H1 (cell line): ENCODE measurements around the gene DDX59. TPM values are rescaled to one million over a fixed set of nuclear protein-coding genes. Genes with fewer than 3 reads are reported as not detected.

Experiments
- ATF2 ChIP-seq: IDR thresholded peaks from 2 replicates; pipeline ENCODE4 v1.6.1; 2012; ENCODE audit warnings: low read length, inconsistent platforms
- ATF3 ChIP-seq: IDR thresholded peaks from 2 replicates; pipeline ENCODE4 v1.6.1; 2011; ENCODE audit warnings: low read depth, mild to moderate bottlenecking, low read length; ENCODE audit not compliant: insufficient read depth
- SIX5 ChIP-seq: IDR thresholded peaks from 2 replicates; pipeline ENCODE4 v1.6.1; 2011; ENCODE audit warnings: mild to moderate bottlenecking, low read depth, low read length
- SP4 ChIP-seq: IDR thresholded peaks from 2 replicates; pipeline ENCODE4 v1.6.1; 2012; ENCODE audit warnings: low read length, inconsistent platforms
- polyA plus RNA-seq, 7 experiments: library from polyadenylated mRNA; depleted of rRNA in 3 of 7; stranded (reverse) in 5 of 7; unstranded in 2 of 7; fragments of >200 nt in 5 of 7; fragments of 200-250 nt in 2 of 7; gene quantifications; 1 replicate in 5 of 7; 2 replicates in 1 of 7; 4 replicates in 1 of 7; pipeline versions ENCODE4 v1.2.1 to v1.2.3, GENCODE V29; 2011 to 2013; ENCODE audit warnings: missing spikeins in 2 of 7, mixed read lengths in 2 of 7
- total RNA-seq: library from RNA; stranded (reverse); fragmentation: NEBNext Ultra II Directional; extraction: Animal tissue kit (Norgen Biotek cat#: 25700); gene quantifications from 2 replicates; pipeline ENCODE4 v1.2.1, GENCODE V29; 2021

The DDX59 gene
- total and polyA plus RNA-seq, 2 of the 8 experiments (the other 6 are each of a cell fraction or from before 2014, with no cell fraction given): 8.3 to 19.4 TPM

- TF ChIP-seq ATF2 (no peak), ATF3 (no peak), SP4 (no peak), SIX5 (no peak)
Measured at GRCh38 chr1:200693327-200693726, 23.6 kb upstream of the DDX59 start (continued).
